SJSA1 (cell line): ENCODE measurements around the gene EHBP1. TPM values are rescaled to one million over a fixed set of nuclear protein-coding genes. Genes with fewer than 3 reads are reported as not detected.

ENCODE experiments used
- DNase-seq, 2 experiments: peaks; one replicate each; pipeline ENCODE4 v3.0.0-alpha.2; 2015 to 2020; ENCODE audit warnings: low spot score in 2 of 2, low read depth in 1 of 2
- H3K27ac ChIP-seq: fragments of 250-450 bp; sonication (Bioruptor Pico); 2 replicates; pipeline ENCODE4 v1.5.1; 2020; ENCODE audit warnings: mild to moderate bottlenecking, moderate library complexity
- H3K27me3 ChIP-seq: fragments of 250-450 bp; sonication (Bioruptor Pico); replicated peaks from 2 replicates; pipeline ENCODE4 v1.5.1; 2020; ENCODE audit warnings: mild to moderate bottlenecking, moderate library complexity
- H3K36me3 ChIP-seq: fragments of 250-450 bp; sonication (Bioruptor Pico); 2 replicates; pipeline ENCODE4 v1.5.1; 2020; ENCODE audit warnings: mild to moderate bottlenecking
- H3K4me1 ChIP-seq: fragments of 250-450 bp; sonication (Bioruptor Pico); replicated peaks from 2 replicates; pipeline ENCODE4 v1.6.1; 2021; ENCODE audit warnings: mild to moderate bottlenecking
- H3K4me3 ChIP-seq: fragments of 250-450 bp; sonication (Bioruptor Pico); 2 replicates; pipeline ENCODE4 v1.5.1; 2020; ENCODE audit warnings: mild to moderate bottlenecking
- H3K9me3 ChIP-seq: fragments of 250-450 bp; sonication (Bioruptor Pico); replicated peaks from 2 replicates; pipeline ENCODE4 v1.5.1; 2020; ENCODE audit warnings: mild to moderate bottlenecking
- total RNA-seq: library from RNA; depleted of rRNA; stranded (reverse); fragments of >200 nt; shearing (Covaris generic); gene quantifications from 2 replicates; pipeline ENCODE4 v1.2.3, GENCODE V29; 2014

EHBP1 gene
- total RNA-seq, 1 experiment from 2014 or later = 60.1 TPM

- H3K27ac ChIP-seq = no peak overlapping the region
- H3K4me3 ChIP-seq = no peak overlapping the region
- no peak for DNase-seq
- no peaks in the 10 kb centered on the region for H3K27me3 ChIP-seq
- no peaks in the 10 kb centered on the region for H3K36me3 ChIP-seq
- H3K4me1 ChIP-seq = no peaks in the 10 kb centered on the region
- no peaks in the 10 kb centered on the region for H3K9me3 ChIP-seq
Measured at GRCh38 chr2:62972601-62973000, 267.1 kb downstream of the EHBP1 start.

- Histone ChIP-seq H3K9me3 (no peaks in the 10 kb centered on the region), H3K4me1 (no peaks in the 10 kb centered on the region), H3K27me3 (no peaks in the 10 kb centered on the region), H3K27ac (no peak overlapping the region), H3K36me3 (peaks cover 10% of the 10 kb centered on the region; the same call in 1 of the 2 replicates), H3K4me3 (no peak overlapping the region)
- DNase-seq = no peak
Measured at GRCh38 chr2:62974999-62975398, 269.5 kb downstream of the EHBP1 start.

GRCh38 chr2:62991605-62992004 lies 286.1 kb downstream of the EHBP1 start:
- peaks cover 10% of the 10 kb centered on the region for H3K36me3 ChIP-seq
- DNase-seq = no peak
- no peaks in the 10 kb centered on the region for H3K9me3 ChIP-seq
- no peaks in the 10 kb centered on the region for H3K4me1 ChIP-seq
- H3K27me3 ChIP-seq = no peaks in the 10 kb centered on the region
- no peak overlapping the region for H3K4me3 ChIP-seq
- H3K27ac ChIP-seq = no peak overlapping the region

GRCh38 chr2:62992561-62992960 lies 287.0 kb downstream of the EHBP1 start:
- DNase-seq = no peak
- no peak overlapping the region for H3K27ac ChIP-seq
- peaks cover 10% of the 10 kb centered on the region for H3K36me3 ChIP-seq

GRCh38 chr2:62994206-62994605 lies 288.7 kb downstream of the EHBP1 start:
- peaks cover 12% of the 10 kb centered on the region for H3K36me3 ChIP-seq
- H3K9me3 ChIP-seq = no peaks in the 10 kb centered on the region
- H3K4me1 ChIP-seq = no peaks in the 10 kb centered on the region
- H3K27ac ChIP-seq = no peak overlapping the region
- H3K4me3 ChIP-seq = no peak overlapping the region
- H3K27me3 ChIP-seq = no peaks in the 10 kb centered on the region
- no peak for DNase-seq

More at GRCh38 chr2:62992561-62992960, 287.0 kb downstream of the EHBP1 start:
- Histone ChIP-seq H3K27me3 (no peaks in the 10 kb centered on the region), H3K4me3 (no peak overlapping the region), H3K4me1 (no peaks in the 10 kb centered on the region), H3K9me3 (no peaks in the 10 kb centered on the region)

- H3K27me3 ChIP-seq = no peaks in the 10 kb centered on the region
- no peak overlapping the region for H3K27ac ChIP-seq
- H3K4me1 ChIP-seq = no peaks in the 10 kb centered on the region
- H3K9me3 ChIP-seq = no peaks in the 10 kb centered on the region
- peaks cover 11% of the 10 kb centered on the region for H3K36me3 ChIP-seq
- DNase-seq = no peak
- no peak overlapping the region for H3K4me3 ChIP-seq
Measured at GRCh38 chr2:62996534-62997186, 291.1 kb downstream of the EHBP1 start.

- no peak overlapping the region for H3K27ac ChIP-seq
- H3K9me3 ChIP-seq = no peaks in the 10 kb centered on the region
- no peak for DNase-seq
- H3K4me3 ChIP-seq = no peak overlapping the region
- no peaks in the 10 kb centered on the region for H3K4me1 ChIP-seq
- H3K27me3 ChIP-seq = no peaks in the 10 kb centered on the region
- peaks cover 9% of the 10 kb centered on the region for H3K36me3 ChIP-seq
Measured at GRCh38 chr2:62998949-62999348, 293.4 kb downstream of the EHBP1 start.

- Histone ChIP-seq H3K9me3 (no peaks in the 10 kb centered on the region), H3K27ac (no peak overlapping the region), H3K36me3 (peaks cover 10% of the 10 kb centered on the region), H3K4me3 (no peak overlapping the region), H3K27me3 (no peaks in the 10 kb centered on the region), H3K4me1 (no peaks in the 10 kb centered on the region)
- no peak for DNase-seq
Measured at GRCh38 chr2:62999905-63000304, 294.4 kb downstream of the EHBP1 start.

GRCh38 chr2:63000801-63001200 lies 295.3 kb downstream of the EHBP1 start:
- peaks cover 15% of the 10 kb centered on the region for H3K36me3 ChIP-seq
- DNase-seq = no peak
- no peak overlapping the region for H3K4me3 ChIP-seq
- H3K9me3 ChIP-seq = no peaks in the 10 kb centered on the region
- H3K4me1 ChIP-seq = no peaks in the 10 kb centered on the region
- H3K27me3 ChIP-seq = no peaks in the 10 kb centered on the region
- no peak overlapping the region for H3K27ac ChIP-seq

GRCh38 chr2:63001576-63001975 lies 296.1 kb downstream of the EHBP1 start:
- Histone ChIP-seq H3K27ac (no peak overlapping the region), H3K9me3 (no peaks in the 10 kb centered on the region)

GRCh38 chr2:63003351-63003750 lies 297.8 kb downstream of the EHBP1 start:
- H3K36me3 ChIP-seq = peaks cover 15% of the 10 kb centered on the region
- H3K27me3 ChIP-seq = no peaks in the 10 kb centered on the region
- no peak for DNase-seq
- H3K4me1 ChIP-seq = no peaks in the 10 kb centered on the region
- H3K4me3 ChIP-seq = no peak overlapping the region
- H3K27ac ChIP-seq = no peak overlapping the region
- H3K9me3 ChIP-seq = no peaks in the 10 kb centered on the region

More at GRCh38 chr2:63001576-63001975, 296.1 kb downstream of the EHBP1 start:
- H3K4me1 ChIP-seq = no peaks in the 10 kb centered on the region
- H3K36me3 ChIP-seq = peaks cover 15% of the 10 kb centered on the region
- DNase-seq = no peak
- H3K4me3 ChIP-seq = no peak overlapping the region
- no peaks in the 10 kb centered on the region for H3K27me3 ChIP-seq

- Histone ChIP-seq H3K27me3 (no peaks in the 10 kb centered on the region), H3K27ac (no peak overlapping the region), H3K4me3 (no peak overlapping the region), H3K9me3 (no peaks in the 10 kb centered on the region), H3K36me3 (peaks cover 17% of the 10 kb centered on the region; the same call in 1 of the 2 replicates), H3K4me1 (no peaks in the 10 kb centered on the region)
- DNase-seq = no peak
Measured at GRCh38 chr2:63007813-63008458, 302.4 kb downstream of the EHBP1 start.

- no peaks in the 10 kb centered on the region for H3K4me1 ChIP-seq
- H3K36me3 ChIP-seq = peaks cover 14% of the 10 kb centered on the region; the same call in 1 of the 2 replicates
- no peaks in the 10 kb centered on the region for H3K9me3 ChIP-seq
- no peak overlapping the region for H3K4me3 ChIP-seq
- no peak for DNase-seq
- no peaks in the 10 kb centered on the region for H3K27me3 ChIP-seq
- H3K27ac ChIP-seq = no peak overlapping the region
Measured at GRCh38 chr2:63008838-63009237, 303.3 kb downstream of the EHBP1 start.

- Histone ChIP-seq H3K27ac (no peak overlapping the region), H3K4me3 (no peak overlapping the region), H3K9me3 (no peaks in the 10 kb centered on the region), H3K27me3 (no peaks in the 10 kb centered on the region), H3K36me3 (peaks cover 14% of the 10 kb centered on the region; the same call in 1 of the 2 replicates), H3K4me1 (no peaks in the 10 kb centered on the region)
- DNase-seq = no peak
Measured at GRCh38 chr2:63009490-63009889, 304.0 kb downstream of the EHBP1 start.
